ENCODE data around the gene CLEC1A. TPM values are rescaled to one million over a fixed set of nuclear protein-coding genes. Genes with fewer than 3 reads are reported as not detected.
"Not testable (repeated sequence)": the region's sequence is repeated elsewhere in the genome, so short reads cannot be mapped to it uniquely, and the experiment has no call there.

Gene CLEC1A
- total and polyA plus RNA-seq, 2 experiments from 2014 or later, result 3.6 to 6.4 TPM

- no peaks in the 10 kb centered on the region for H3K4me1 ChIP-seq (ENCODE audit: insufficient read depth)
- no peaks in the 10 kb centered on the region for H3K9me2 ChIP-seq (replicated peaks; ENCODE audit: insufficient read depth)
- WGBS (ENCODE audit: low lambda C conversion rate, missing lambda C conversion rate), result 77% methylated on average over 4 of the region's 4 CpGs
- no peaks in the 10 kb centered on the region for H3K9me3 ChIP-seq (ENCODE audit: low read depth)
- DNase-seq (ENCODE audit: low spot score), result no peak
- no peak overlapping the region for H3K4me3 ChIP-seq
- H3K27me3 ChIP-seq, result no peaks in the 10 kb centered on the region
- TF ChIP-seq EZH2phosphoT487 (IDR thresholded peaks at IDR 0.05; ENCODE audit: low read depth, severe bottlenecking, unreplicated experiment), result no peak
- no peak for TF ChIP-seq EZH2 (IDR thresholded peaks at IDR 0.05; ENCODE audit: borderline replicate concordance)
- TF ChIP-seq CTCF (IDR thresholded peaks at IDR 0.05; ENCODE audit: poor library complexity), result no peak
- H3K27ac ChIP-seq, result no peak overlapping the region
- no peak overlapping the region for H3K4me2 ChIP-seq
- no peaks in the 10 kb centered on the region for H3K36me3 ChIP-seq (replicated peaks; ENCODE audit: insufficient read depth, low read depth)
- no peaks in the 10 kb centered on the region for H4K20me1 ChIP-seq (ENCODE audit: insufficient read depth, poor library complexity, severe bottlenecking)
- no peak overlapping the region for H2AFZ ChIP-seq
- no peaks in the 10 kb centered on the region for H3K79me2 ChIP-seq
Measured at GRCh38 chr12:10031321-10031720, 67.5 kb downstream of the CLEC1A start.

- no peak within 1 kb of the TSS for H2AFZ ChIP-seq
- no peak within 1 kb of the TSS for H3K27ac ChIP-seq
- no peaks in the 10 kb centered on the region for H3K79me2 ChIP-seq
- H3K27me3 ChIP-seq, result no peaks in the 10 kb centered on the region
- H3K36me3 ChIP-seq (replicated peaks; ENCODE audit: insufficient read depth, low read depth), result no peaks in the 10 kb centered on the region
- no peak for DNase-seq (ENCODE audit: low spot score)
- no peaks in the 10 kb centered on the region for H3K9me2 ChIP-seq (replicated peaks; ENCODE audit: insufficient read depth)
- H3K4me2 ChIP-seq, result no peak within 1 kb of the TSS
- TF ChIP-seq EZH2 (IDR thresholded peaks at IDR 0.05; ENCODE audit: borderline replicate concordance) (no peak), EZH2phosphoT487 (IDR thresholded peaks at IDR 0.05; ENCODE audit: low read depth, severe bottlenecking, unreplicated experiment) (no peak), CTCF (IDR thresholded peaks at IDR 0.05; ENCODE audit: poor library complexity) (no peak)
- no peaks in the 10 kb centered on the region for H3K4me1 ChIP-seq (ENCODE audit: insufficient read depth)
- no peak within 1 kb of the TSS for H3K4me3 ChIP-seq
- WGBS (ENCODE audit: low lambda C conversion rate, missing lambda C conversion rate), result 96% methylated on average over 13 of the region's 14 CpGs
- H3K9me3 ChIP-seq (ENCODE audit: low read depth), result no peaks in the 10 kb centered on the region
- H4K20me1 ChIP-seq (ENCODE audit: insufficient read depth, poor library complexity, severe bottlenecking), result no peaks in the 10 kb centered on the region
Measured at GRCh38 chr12:10030446-10030845, 68.3 kb downstream of the CLEC1A start, which contains the start of gene CLEC9A. Gene CLEC9A (plus strand): TSS chr12:10030682. CDS start chr12:10052688, 22,006 bp downstream.

GRCh38 chr12:10027721-10028120, 71.1 kb downstream of the CLEC1A start:
- Histone ChIP-seq H3K79me2 (no peaks in the 10 kb centered on the region), H3K36me3 (replicated peaks; ENCODE audit: insufficient read depth, low read depth) (no peaks in the 10 kb centered on the region), H3K9me2 (replicated peaks; ENCODE audit: insufficient read depth) (no peaks in the 10 kb centered on the region), H2AFZ (no peak overlapping the region), H3K9me3 (ENCODE audit: low read depth) (no peaks in the 10 kb centered on the region), H3K4me1 (ENCODE audit: insufficient read depth) (no peaks in the 10 kb centered on the region), H3K27ac (no peak overlapping the region), H3K27me3 (no peaks in the 10 kb centered on the region), H3K4me2 (no peak overlapping the region), H3K4me3 (no peak overlapping the region), H4K20me1 (ENCODE audit: insufficient read depth, poor library complexity, severe bottlenecking) (no peaks in the 10 kb centered on the region)
- TF ChIP-seq EZH2phosphoT487 (IDR thresholded peaks at IDR 0.05; ENCODE audit: low read depth, severe bottlenecking, unreplicated experiment) (no peak), EZH2 (IDR thresholded peaks at IDR 0.05; ENCODE audit: borderline replicate concordance) (no peak), CTCF (IDR thresholded peaks at IDR 0.05; ENCODE audit: poor library complexity) (no peak)
- WGBS (ENCODE audit: low lambda C conversion rate, missing lambda C conversion rate), result 65% methylated on average over 4 of the region's 4 CpGs
- DNase-seq (ENCODE audit: low spot score), result no peak

- no peaks in the 10 kb centered on the region for H3K27me3 ChIP-seq
- no peaks in the 10 kb centered on the region for H3K79me2 ChIP-seq
- H3K9me3 ChIP-seq (ENCODE audit: low read depth), result no peaks in the 10 kb centered on the region
- DNase-seq (ENCODE audit: low spot score), result no peak
- H3K27ac ChIP-seq, result no peak overlapping the region
- no peaks in the 10 kb centered on the region for H4K20me1 ChIP-seq (ENCODE audit: insufficient read depth, poor library complexity, severe bottlenecking)
- H2AFZ ChIP-seq, result no peak overlapping the region
- no peaks in the 10 kb centered on the region for H3K36me3 ChIP-seq (replicated peaks; ENCODE audit: insufficient read depth, low read depth)
- TF ChIP-seq CTCF (IDR thresholded peaks at IDR 0.05; ENCODE audit: poor library complexity) (no peak), EZH2 (IDR thresholded peaks at IDR 0.05; ENCODE audit: borderline replicate concordance) (no peak), EZH2phosphoT487 (IDR thresholded peaks at IDR 0.05; ENCODE audit: low read depth, severe bottlenecking, unreplicated experiment) (no peak)
- no peak overlapping the region for H3K4me2 ChIP-seq
- H3K4me1 ChIP-seq (ENCODE audit: insufficient read depth), result no peaks in the 10 kb centered on the region
- WGBS (ENCODE audit: low lambda C conversion rate, missing lambda C conversion rate), result 46% methylated on average over 2 of the region's 3 CpGs
- no peak overlapping the region for H3K4me3 ChIP-seq
- no peaks in the 10 kb centered on the region for H3K9me2 ChIP-seq (replicated peaks; ENCODE audit: insufficient read depth)
Measured at GRCh38 chr12:10027311-10027710, 71.5 kb downstream of the CLEC1A start.

- not testable (repeated sequence) for DNase-seq (ENCODE audit: low spot score); H3K9me3 ChIP-seq (ENCODE audit: low read depth); H3K4me1 ChIP-seq (ENCODE audit: insufficient read depth); H3K4me2 ChIP-seq; H3K27ac ChIP-seq; H3K27me3 ChIP-seq; H2AFZ ChIP-seq; H4K20me1 ChIP-seq (ENCODE audit: insufficient read depth, poor library complexity, severe bottlenecking); H3K9me2 ChIP-seq (replicated peaks; ENCODE audit: insufficient read depth); H3K4me3 ChIP-seq; H3K79me2 ChIP-seq; H3K36me3 ChIP-seq (replicated peaks; ENCODE audit: insufficient read depth, low read depth)
- 98% methylated on average over 4 of the region's 4 CpGs for WGBS (ENCODE audit: low lambda C conversion rate, missing lambda C conversion rate)
Measured at GRCh38 chr12:10026666-10027065, 72.1 kb downstream of the CLEC1A start.
